ENCODE results near the gene TAS1R1.

TAS1R1 gene

GRCh38 chr1:6574818-6575217 lies 19.7 kb downstream of the TAS1R1 start:
- H3K27ac ChIP-seq = no peak overlapping the region
- no peak for TF ChIP-seq CTCF (conservative IDR thresholded peaks at IDR 0.05)

DNA sequence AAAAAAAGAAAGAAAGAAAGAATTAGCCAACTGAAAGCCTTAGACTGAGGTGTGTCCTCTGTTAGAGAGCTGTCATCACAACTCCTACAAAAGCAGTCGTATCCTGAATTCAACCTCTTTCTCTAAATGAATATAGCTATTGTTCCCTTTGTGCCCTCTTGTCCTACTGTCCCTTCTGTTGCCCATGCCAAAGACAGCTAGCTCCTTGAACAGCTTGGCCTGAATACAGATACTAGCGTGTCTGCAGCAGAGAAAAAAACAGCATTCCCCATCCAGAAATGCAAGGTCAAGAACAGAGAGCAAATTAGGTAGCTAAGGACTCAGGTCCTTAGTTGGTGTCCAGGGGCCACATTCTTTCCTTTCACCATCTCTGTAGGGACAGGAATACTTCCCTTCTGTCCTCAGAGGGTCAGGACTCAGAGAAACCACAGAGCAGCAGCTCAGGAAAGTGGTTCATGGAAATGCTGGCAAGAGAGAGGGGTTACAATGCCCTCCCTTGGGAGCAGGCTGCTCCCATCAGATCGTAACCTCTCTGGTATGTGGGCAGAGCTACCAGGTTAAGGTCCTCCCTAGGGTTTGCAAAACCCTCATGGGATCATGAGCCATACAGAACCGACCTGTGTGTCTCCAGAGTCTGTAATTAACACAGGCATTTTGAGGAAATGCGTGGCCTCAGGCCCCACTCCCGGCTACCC lies 22.9 kb downstream of the TAS1R1 start:
- H3K27ac ChIP-seq = no peak overlapping the region
- no peak for TF ChIP-seq CTCF (conservative IDR thresholded peaks at IDR 0.05)

DNA sequence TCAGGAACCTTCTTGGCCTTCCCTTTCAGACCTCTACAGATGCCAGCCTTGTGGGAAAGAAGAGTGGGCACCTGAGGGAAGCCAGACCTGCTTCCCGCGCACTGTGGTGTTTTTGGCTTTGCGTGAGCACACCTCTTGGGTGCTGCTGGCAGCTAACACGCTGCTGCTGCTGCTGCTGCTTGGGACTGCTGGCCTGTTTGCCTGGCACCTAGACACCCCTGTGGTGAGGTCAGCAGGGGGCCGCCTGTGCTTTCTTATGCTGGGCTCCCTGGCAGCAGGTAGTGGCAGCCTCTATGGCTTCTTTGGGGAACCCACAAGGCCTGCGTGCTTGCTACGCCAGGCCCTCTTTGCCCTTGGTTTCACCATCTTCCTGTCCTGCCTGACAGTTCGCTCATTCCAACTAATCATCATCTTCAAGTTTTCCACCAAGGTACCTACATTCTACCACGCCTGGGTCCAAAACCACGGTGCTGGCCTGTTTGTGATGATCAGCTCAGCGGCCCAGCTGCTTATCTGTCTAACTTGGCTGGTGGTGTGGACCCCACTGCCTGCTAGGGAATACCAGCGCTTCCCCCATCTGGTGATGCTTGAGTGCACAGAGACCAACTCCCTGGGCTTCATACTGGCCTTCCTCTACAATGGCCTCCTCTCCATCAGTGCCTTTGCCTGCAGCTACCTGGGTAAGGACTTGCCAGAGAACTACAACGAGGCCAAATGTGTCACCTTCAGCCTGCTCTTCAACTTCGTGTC lies 23.7 kb downstream of the TAS1R1 start:
- TF ChIP-seq CTCF (conservative IDR thresholded peaks at IDR 0.05) = no peak
- peak overlapping the region; percentile 84 for H3K27ac ChIP-seq

DNA sequence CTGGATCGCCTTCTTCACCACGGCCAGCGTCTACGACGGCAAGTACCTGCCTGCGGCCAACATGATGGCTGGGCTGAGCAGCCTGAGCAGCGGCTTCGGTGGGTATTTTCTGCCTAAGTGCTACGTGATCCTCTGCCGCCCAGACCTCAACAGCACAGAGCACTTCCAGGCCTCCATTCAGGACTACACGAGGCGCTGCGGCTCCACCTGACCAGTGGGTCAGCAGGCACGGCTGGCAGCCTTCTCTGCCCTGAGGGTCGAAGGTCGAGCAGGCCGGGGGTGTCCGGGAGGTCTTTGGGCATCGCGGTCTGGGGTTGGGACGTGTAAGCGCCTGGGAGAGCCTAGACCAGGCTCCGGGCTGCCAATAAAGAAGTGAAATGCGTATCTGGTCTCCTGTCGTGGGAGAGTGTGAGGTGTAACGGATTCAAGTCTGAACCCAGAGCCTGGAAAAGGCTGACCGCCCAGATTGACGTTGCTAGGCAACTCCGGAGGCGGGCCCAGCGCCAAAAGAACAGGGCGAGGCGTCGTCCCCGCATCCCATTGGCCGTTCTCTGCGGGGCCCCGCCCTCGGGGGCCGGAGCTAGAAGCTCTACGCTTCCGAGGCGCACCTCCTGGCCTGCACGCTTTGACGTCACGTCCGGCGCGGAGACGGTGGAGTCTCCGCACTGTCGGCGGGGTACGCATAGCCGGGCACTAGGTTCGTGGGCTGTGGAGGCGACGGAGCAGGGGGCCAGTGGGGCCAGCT lies 24.4 kb downstream of the TAS1R1 start, which contains the start of gene ZBTB48:
TSS of gene ZBTB48 (plus strand) at position 621 of the 745 bp plus-strand sequence. CDS start 616 bp downstream, outside the sequence.
- H3K27ac ChIP-seq = peak within 1 kb of the TSS; percentile 84

DNA sequence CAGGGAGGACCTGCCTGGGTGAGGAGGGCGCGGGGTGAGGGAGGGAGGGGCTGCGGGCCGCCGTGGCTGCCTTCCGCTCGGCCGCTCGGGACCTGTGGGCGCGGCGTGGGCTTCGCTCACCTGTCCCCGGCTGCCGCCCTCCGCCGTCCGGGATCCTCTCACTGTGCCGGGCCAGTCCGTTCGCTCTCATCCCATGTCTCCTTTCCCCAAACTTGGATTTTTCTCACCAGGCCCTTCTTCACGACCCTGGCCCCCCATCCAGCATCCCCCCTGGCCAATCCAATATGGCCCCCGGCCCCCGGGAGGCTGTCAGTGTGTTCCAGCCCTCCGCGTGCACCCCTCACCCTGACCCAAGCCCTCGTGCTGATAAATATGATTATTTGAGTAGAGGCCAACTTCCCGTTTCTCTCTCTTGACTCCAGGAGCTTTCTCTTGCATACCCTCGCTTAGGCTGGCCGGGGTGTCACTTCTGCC lies 25.0 kb downstream of the TAS1R1 start:
- H3K27ac ChIP-seq = peak overlapping the region; percentile 84
- TF ChIP-seq CTCF (conservative IDR thresholded peaks at IDR 0.05) = no peak

More for the DNA sequence above, 24.4 kb downstream of the TAS1R1 start, which contains the start of gene ZBTB48:
- no peak for TF ChIP-seq CTCF (conservative IDR thresholded peaks at IDR 0.05)

- peak overlapping the region; percentile 84 for H3K27ac ChIP-seq
- TF ChIP-seq CTCF (conservative IDR thresholded peaks at IDR 0.05) = no peak
These were observed 25.7 kb downstream of the TAS1R1 start for GRCh38 chr1:6580593-6581409.

Measured in VCaP (cell line).